Body of pancreas (tissue), 4 donors: ENCODE results near the gene ULK3. TPM values are rescaled to one million over a fixed set of nuclear protein-coding genes. Genes with fewer than 3 reads are reported as not detected.

Experiments
- ATAC-seq: fragments of 150-250 bp; one replicate; pipeline ENCODE4 v1.9.1; 2016
- DNase-seq, 4 donors: peaks; one replicate each; pipeline ENCODE4 v3.0.0-alpha.2; 2019
- H3K27ac ChIP-seq, 4 donors: fragments of 200-600 bp; sonication (generic); 1 replicate in 3 of 4; 2 replicates in 1 of 4; pipeline versions ENCODE4 v1.5.1 to v1.6.1; 2016 to 2019; ENCODE audit warnings: mild to moderate bottlenecking in 1 of 4, mixed read lengths in 1 of 4, moderate library complexity in 1 of 4
- H3K27me3 ChIP-seq, 2 donors: fragments of 200-600 bp; sonication (generic); one replicate each; pipeline ENCODE4 v1.6.0; 2016; ENCODE audit warnings: mild to moderate bottlenecking in 1 of 2
- H3K36me3 ChIP-seq, 2 donors: fragments of 200-600 bp; sonication (generic); replicated peaks in 1 of 2; 2 replicates each; pipeline ENCODE4 v1.5.1; 2016; ENCODE audit warnings: low read depth in 2 of 2; ENCODE audit not compliant: insufficient read depth in 1 of 2
- H3K4me1 ChIP-seq: fragments of 200-600 bp; sonication (generic); one replicate; pipeline ENCODE4 v1.6.0; 2016
- H3K4me3 ChIP-seq, 2 donors: fragments of 200-600 bp; sonication (generic); 1 replicate in 1 of 2; 2 replicates in 1 of 2; pipeline ENCODE4 v1.5.1; 2016 to 2019
- H3K9me3 ChIP-seq, 3 donors: fragments of 200-600 bp; sonication (generic); 1 replicate in 2 of 3; 2 replicates in 1 of 3; pipeline ENCODE4 v1.5.1; 2016
- CTCF ChIP-seq, 7 experiments: fragments of 450-650 bp in 4 of 7; fragments of 200-600 bp in 3 of 7; sonication (generic) in 3 of 7; IDR thresholded peaks; one replicate each; pipeline ENCODE4 v1.5.1; 2016 to 2019; ENCODE audit warnings: antibody characterized with exemption in 7 of 7
- POLR2A ChIP-seq, 3 donors: fragments of 450-650 bp; IDR thresholded peaks; one replicate each; pipeline ENCODE4 v1.6.1; 2016; ENCODE audit warnings: antibody characterized with exemption in 3 of 3, mild to moderate bottlenecking in 2 of 3
- WGBS, 2 donors: methylation state at CpG; one replicate each; pipeline ENCODE4 v1.1.5; 2017; 5-methylcytosine and 5-hydroxymethylcytosine counted together
- intact Hi-C: fragments of 100-400 bp; cut with DNase I; formaldehyde crosslinking; loops from one replicate; pipeline ENCODE4 v1.15.1; 2023
- total RNA-seq, 2 donors: library from RNA; depleted of rRNA; stranded (reverse); fragments of >200 nt; gene quantifications; one replicate each; pipeline ENCODE4 v1.1.0, GENCODE V29; 2016

ULK3 gene
- total RNA-seq, 2 donors from 2014 or later: 74.2 to 76.3 TPM

DNA sequence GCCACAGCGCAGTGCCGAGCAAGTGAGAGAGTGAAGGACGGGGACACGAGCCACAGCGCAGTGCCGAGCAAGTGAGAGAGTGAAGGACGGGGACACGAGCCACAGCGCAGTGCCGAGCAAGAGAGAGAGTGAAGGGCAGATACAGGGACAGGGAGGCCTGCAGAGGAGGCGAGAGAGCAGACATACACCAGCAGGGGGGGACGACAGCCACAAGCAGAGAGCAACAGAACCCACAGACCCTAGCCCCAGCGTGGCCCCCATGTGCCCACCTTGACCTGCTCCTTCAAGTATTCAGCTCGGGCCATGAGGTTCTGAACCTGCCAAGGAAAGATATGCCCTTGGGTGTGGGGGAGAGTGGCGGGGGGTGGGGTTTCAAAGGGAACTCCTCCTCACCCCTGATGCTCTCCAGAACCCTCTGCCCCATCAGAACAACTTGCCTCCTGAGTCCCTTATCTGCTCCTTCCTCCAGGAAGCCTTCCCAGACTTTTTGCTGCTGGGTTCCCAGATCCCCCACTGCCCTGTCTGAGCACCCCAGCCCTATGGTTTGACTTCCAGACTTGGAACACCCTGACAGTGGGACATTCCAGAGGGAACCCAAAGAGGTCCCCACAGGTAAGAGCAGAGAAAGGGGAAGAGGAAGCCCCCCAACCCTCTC lies 5.3 kb downstream of the ULK3 start:
- TF ChIP-seq POLR2A (IDR thresholded peaks at IDR 0.05): no peak
- no peak for TF ChIP-seq CTCF (IDR thresholded peaks at IDR 0.05)
- DNase-seq: no peak
- 84 to 85% methylated on average over 12 to 15 of the region's 15 CpGs for WGBS, 2 donors
- H3K36me3 ChIP-seq: no peaks in the 10 kb centered on the region
- no peak overlapping the region for H3K4me3 ChIP-seq
- no peaks in the 10 kb centered on the region for H3K9me3 ChIP-seq
- intact Hi-C loops: no loop called here
- no peak for ATAC-seq
- H3K27ac ChIP-seq: no peak overlapping the region
- H3K27me3 ChIP-seq: no peaks in the 10 kb centered on the region
- peaks cover 13% of the 10 kb centered on the region for H3K4me1 ChIP-seq

- Histone ChIP-seq H3K4me1 (peaks cover 8% of the 10 kb centered on the region), H3K9me3 (no peaks in the 10 kb centered on the region), H3K27me3 (no peaks in the 10 kb centered on the region), H3K27ac (no peak overlapping the region), H3K36me3 (no peaks in the 10 kb centered on the region), H3K4me3 (no peak overlapping the region)
- no peak for ATAC-seq
- TF ChIP-seq POLR2A (IDR thresholded peaks at IDR 0.05): no peak
- no peak for TF ChIP-seq CTCF (IDR thresholded peaks at IDR 0.05)
- 81 to 82% methylated on average over 7 of the region's 7 CpGs for WGBS, 2 donors
- no peak for DNase-seq
- intact Hi-C loops: no loop called here
Measured at GRCh38 chr15:74836846-74837245, 6.1 kb downstream of the ULK3 start.

DNA sequence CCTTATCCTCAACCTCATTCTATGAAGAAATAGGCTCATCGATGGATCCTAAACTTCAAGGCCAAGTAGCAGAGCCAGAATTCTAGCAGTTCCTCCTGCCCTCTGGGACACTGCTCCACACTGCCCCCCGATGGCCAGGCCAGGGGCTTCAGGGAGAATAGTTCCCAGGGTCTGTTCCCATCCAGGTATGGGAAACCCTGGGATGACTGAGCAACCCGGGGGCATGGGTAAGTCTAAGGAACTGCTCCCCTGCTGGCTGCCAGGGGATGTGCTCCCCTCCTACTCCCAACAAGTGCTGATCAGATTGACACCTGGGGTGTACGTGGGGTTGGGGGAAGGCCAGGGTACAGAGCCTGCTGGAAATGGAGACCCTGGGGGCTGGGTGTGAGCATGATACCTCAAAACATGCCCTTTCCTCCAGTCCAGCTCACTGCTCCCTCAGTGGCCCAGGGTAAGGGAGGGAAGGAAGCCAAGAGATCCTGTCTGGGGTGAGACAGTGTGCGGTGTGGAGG lies 7.6 kb downstream of the ULK3 start:
- peak; percentile 57 for ATAC-seq
- no peak overlapping the region for H3K4me3 ChIP-seq
- no peaks in the 10 kb centered on the region for H3K4me1 ChIP-seq
- WGBS, 2 donors: 25 to 33% methylated on average over 4 to 5 of the region's 5 CpGs
- intact Hi-C loops: no loop called here
- H3K9me3 ChIP-seq: no peaks in the 10 kb centered on the region
- TF ChIP-seq POLR2A (IDR thresholded peaks at IDR 0.05) (no peak), CTCF (IDR thresholded peaks at IDR 0.05) (peak; percentile 57 to 72 (median 62))
- H3K27me3 ChIP-seq: no peaks in the 10 kb centered on the region
- DNase-seq: peak; percentile 59 to 75 (median 64)
- no peak overlapping the region for H3K27ac ChIP-seq
- no peaks in the 10 kb centered on the region for H3K36me3 ChIP-seq

DNA sequence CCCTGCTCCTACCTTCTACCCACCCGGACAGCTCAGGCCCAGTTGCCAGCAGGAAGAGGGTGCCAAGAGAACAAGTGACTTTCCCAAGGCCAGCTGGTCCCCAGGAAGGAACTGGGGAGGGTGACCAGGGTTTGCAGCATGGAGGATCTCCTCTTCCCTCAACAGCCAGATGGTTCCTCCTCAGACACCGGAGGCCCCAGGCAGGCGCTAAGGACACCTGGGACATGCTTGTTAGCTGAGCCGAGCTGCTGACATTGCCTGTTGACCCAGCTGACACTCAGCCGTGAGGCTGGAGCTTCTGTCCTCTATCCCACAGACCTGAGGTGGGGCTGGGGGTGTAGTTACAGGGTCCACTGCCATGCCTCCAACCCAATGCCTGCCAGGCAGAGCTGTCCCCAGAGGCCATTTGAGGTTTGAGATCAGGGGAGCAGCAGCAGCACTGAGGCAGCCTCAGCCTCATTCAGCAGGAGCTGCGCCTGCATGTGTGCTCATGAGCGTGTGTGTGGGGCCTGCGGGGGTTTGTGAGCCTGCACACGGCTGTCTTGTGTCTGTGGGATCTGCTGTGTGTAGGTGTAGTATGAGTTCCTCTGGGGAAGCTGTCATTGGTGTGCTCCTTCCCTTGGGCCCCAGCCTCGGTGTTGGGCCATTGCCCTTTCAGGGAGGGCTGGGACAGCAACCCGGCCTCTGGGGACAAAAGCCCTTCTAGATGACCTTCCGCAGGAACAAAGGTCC lies 9.4 kb downstream of the ULK3 start:
- Histone ChIP-seq H3K36me3 (no peaks in the 10 kb centered on the region), H3K4me3 (no peak overlapping the region), H3K27ac (no peak overlapping the region), H3K9me3 (no peaks in the 10 kb centered on the region), H3K4me1 (no peaks in the 10 kb centered on the region), H3K27me3 (no peaks in the 10 kb centered on the region)
- DNase-seq: no peak
- intact Hi-C loops: no loop called here
- TF ChIP-seq POLR2A (IDR thresholded peaks at IDR 0.05) (no peak), CTCF (IDR thresholded peaks at IDR 0.05) (no peak)
- WGBS, 2 donors: 60 to 75% methylated on average over 4 to 12 of the region's 12 CpGs
- no peak for ATAC-seq
